Heart right ventricle (tissue), 16 donors: ENCODE results near the gene IGIP. TPM values are rescaled to one million over a fixed set of nuclear protein-coding genes. Genes with fewer than 3 reads are reported as not detected.

Experiments used
- ATAC-seq, 8 donors: fragments of 200-7000 bp; cut with Tn5 transposase; one replicate each; pipeline ENCODE4 v1.9.1; 2020; ENCODE audit warnings: mild to moderate bottlenecking in 8 of 8, moderate library complexity in 8 of 8, moderate number of reproducible peaks in 1 of 8
- DNase-seq, 2 donors: peaks; one replicate each; pipeline ENCODE4 v3.0.0-alpha.2; 2020
- H3K27ac ChIP-seq, 10 donors: fragments of 200-600 bp; sonication (generic) in 2 of 10; one replicate each; pipeline versions ENCODE4 v1.5.0 to v1.8.0; 2020 to 2022; ENCODE audit warnings: mild to moderate bottlenecking in 3 of 10
- H3K27me3 ChIP-seq, 7 donors: fragments of 200-600 bp; one replicate each; pipeline ENCODE4 v1.8.0; 2021 to 2022; ENCODE audit warnings: mild to moderate bottlenecking in 2 of 7
- H3K36me3 ChIP-seq, 9 donors: fragments of 200-600 bp; sonication (generic) in 1 of 9; one replicate each; pipeline versions ENCODE4 v1.5.0 to v1.8.0; 2020 to 2022; ENCODE audit warnings: mild to moderate bottlenecking in 2 of 9
- H3K4me1 ChIP-seq, 9 donors: fragments of 200-600 bp; sonication (generic) in 1 of 9; one replicate each; pipeline versions ENCODE4 v1.5.0 to v1.8.0; 2020 to 2022; ENCODE audit warnings: mild to moderate bottlenecking in 4 of 9
- H3K4me3 ChIP-seq, 10 donors: fragments of 200-600 bp; sonication (generic) in 2 of 10; one replicate each; pipeline versions ENCODE4 v1.5.0 to v1.8.0; 2020 to 2022; ENCODE audit warnings: mild to moderate bottlenecking in 7 of 10, moderate library complexity in 2 of 10
- H3K9me3 ChIP-seq, 11 donors: fragments of 200-600 bp in 10 of 11; sonication (generic) in 2 of 11; one replicate each; pipeline versions ENCODE4 v1.5.0 to v1.8.0; 2013 to 2022; ENCODE audit warnings: mild to moderate bottlenecking in 2 of 11, control low read depth in 1 of 11, moderate library complexity in 1 of 11
- CTCF ChIP-seq, 9 donors: fragments of 200-600 bp; sonication (generic) in 2 of 9; IDR thresholded peaks; one replicate each; pipeline versions ENCODE4 v1.5.0 to v1.8.0; 2021 to 2022; ENCODE audit warnings: antibody characterized with exemption in 9 of 9, mild to moderate bottlenecking in 5 of 9, moderate library complexity in 1 of 9
- WGBS, 2 donors: extraction: QIAGEN DNeasy Blood & Tissue Kit; methylation state at CpG; one replicate each; pipeline ENCODE4 v1.1.7; 2013; ENCODE audit warnings: inconsistent platforms in 1 of 2; 5-methylcytosine and 5-hydroxymethylcytosine counted together
- intact Hi-C, 10 donors: fragments of 100-400 bp; cut with DNase I; formaldehyde crosslinking; loops; one replicate each; pipeline versions ENCODE4 v1.11.1 to v1.14.2; 2022
- polyA plus RNA-seq, 2 donors: library from polyadenylated mRNA; stranded (reverse); fragments of 200-250 nt; gene quantifications; one replicate each; pipeline ENCODE4 v1.2.3, GENCODE V29; 2013
- total RNA-seq, 10 donors: library from RNA; stranded (reverse); fragmentation: NEBNext Ultra II Directional in 3 of 10; extraction: Animal tissue kit (Norgen Biotek cat#: 25700) in 3 of 10; gene quantifications; one replicate each; pipeline versions ENCODE4 v1.2.1 to v1.2.4, GENCODE V29; 2021 to 2023
- donor health status: Arrhythmogenic right ventricular cardiomyopathy.
- donor health status: ischemic (EF 13 %, LVEDD 7.1; RV severe dilation, severe dysfunction).
- donor health status: healthy with polysubstance abuse.
- donor health status: DM: no; HTN: yes; CAD: no.
- donor health status: DM: no; HTN: no; CAD: no.
- donor health status: ischemic (EF 25% LVEDD 6.9; RV normal size, moderate dysfunction).
- donor health status: ischemic (EF 25% LVEDD 5.7; RV mildly dilated, moderate dysfunction).
- donor health status: healthy.
- donor health status: DM: yes; HTN: yes; CAD: no.
- donor health status: Ischemic cardiomyopathy.
- donor health status: ischemic (EF 35%, LVEDD 5.7; RV mildly dilated, moderate dysfunction).
- donor health status: nonischemic (EF 11% LVEDD 7.7; RV severe dilation, severe dysfunction).
- donor health status: DM: yes; HTN: yes; CAD: no.
- donor health status: PGD.
- donor health status: ischemic (EF 29% LVEDD 5.4; RV normal size, mild dysfunction).
- donor health status: nonischemic (EF 23%, LVEDD 6.1; RV moderate dilation, normal function).

Gene IGIP
- total and polyA plus RNA-seq, 12 donors = 5.0 to 17.2 (median 12.4) TPM

GRCh38 chr5:140093866-140094265 is 31.9 kb upstream of the IGIP start:
- Histone ChIP-seq H3K36me3 (no peaks in the 10 kb centered on the region), H3K4me1 (no peaks in the 10 kb centered on the region), H3K4me3 (no peak overlapping the region), H3K9me3 (peaks cover 0 to 19% (median 9%) of the 10 kb centered on the region in 11 donors), H3K27me3 (no peaks in the 10 kb centered on the region), H3K27ac (no peak overlapping the region)
- TF ChIP-seq CTCF (IDR thresholded peaks at IDR 0.05) = no peak
- WGBS, 2 donors = 73 to 80% methylated on average over 1 of the region's 1 CpG
- DNase-seq = no peak
- no peak for ATAC-seq
- intact Hi-C loops = no loop called here

- TF ChIP-seq CTCF (IDR thresholded peaks at IDR 0.05) = no peak
- H3K27ac ChIP-seq = no peak overlapping the region
- H3K9me3 ChIP-seq = peaks cover 0 to 12% (median 4%) of the 10 kb centered on the region in 11 donors
- intact Hi-C loops = no loop called here
- ATAC-seq (no peak), DNase-seq (no peak)
- no peak overlapping the region for H3K4me3 ChIP-seq
- no peaks in the 10 kb centered on the region for H3K4me1 ChIP-seq
- H3K27me3 ChIP-seq = no peaks in the 10 kb centered on the region
- no peaks in the 10 kb centered on the region for H3K36me3 ChIP-seq
These were observed 30.8 kb upstream of the IGIP start for GRCh38 chr5:140094889-140095288.

GRCh38 chr5:140101179-140101578 is 24.6 kb upstream of the IGIP start:
- WGBS, 2 donors = 86 to 94% methylated on average over 1 of the region's 1 CpG
- ATAC-seq = no peak

GRCh38 chr5:140103154-140103553 is 22.6 kb upstream of the IGIP start:
- Histone ChIP-seq H3K36me3 (no peaks in the 10 kb centered on the region), H3K9me3 (no peaks in the 10 kb centered on the region), H3K4me1 (peaks cover 0 to 17% (median 10%) of the 10 kb centered on the region in 9 donors), H3K27me3 (peaks cover 0 to 15% (median 0%) of the 10 kb centered on the region in 7 donors), H3K27ac (no peak overlapping the region), H3K4me3 (no peak overlapping the region)
- ATAC-seq = no peak
- intact Hi-C loops = no loop called here
- WGBS, 2 donors = 66 to 69% methylated on average over 1 of the region's 1 CpG
- no peak for TF ChIP-seq CTCF (IDR thresholded peaks at IDR 0.05)
- DNase-seq = no peak

More at GRCh38 chr5:140101179-140101578, 24.6 kb upstream of the IGIP start:
- DNase-seq = no peak
- intact Hi-C loops = no loop called here
- H3K4me1 ChIP-seq = peaks cover 0 to 2% (median 0%) of the 10 kb centered on the region in 9 donors
- no peaks in the 10 kb centered on the region for H3K36me3 ChIP-seq
- H3K9me3 ChIP-seq = no peaks in the 10 kb centered on the region
- H3K4me3 ChIP-seq = no peak overlapping the region
- no peak overlapping the region for H3K27ac ChIP-seq
- no peak for TF ChIP-seq CTCF (IDR thresholded peaks at IDR 0.05)
- H3K27me3 ChIP-seq = peaks cover 0 to 15% (median 0%) of the 10 kb centered on the region in 7 donors
